K562 (cell line): ENCODE data around the gene EME1. TPM values are rescaled to one million over a fixed set of nuclear protein-coding genes. Genes with fewer than 3 reads are reported as not detected.
A peak's percentile ranks its signal among the peaks of the same experiment; 100 is the strongest.

Experiments used
- CHD7 ChIP-seq: fragments of 200-600 bp; sonication (generic); IDR thresholded peaks from one replicate; pipeline ENCODE4 v1.6.1; 2012; ENCODE audit warnings: mild to moderate bottlenecking, low read depth, low read length, inconsistent platforms
- GABPB1 ChIP-seq: sonication (generic); formaldehyde crosslinking; IDR thresholded peaks from 2 replicates; pipeline ENCODE4 v1.8.0; 2022; ENCODE audit warnings: mild to moderate bottlenecking, missing genetic modification reagents
- GABPB2 ChIP-seq: fragments of 250-450 bp; sonication (Bioruptor Pico); conservative IDR thresholded peaks from 2 replicates; pipeline ENCODE4 v1.5.1; 2021; ENCODE audit warnings: mild to moderate bottlenecking
- GTF2B ChIP-seq: IDR thresholded peaks from 2 replicates; pipeline ENCODE4 v1.6.1; 2011; ENCODE audit not compliant: insufficient read length; ENCODE audit errors: extremely low read depth
- GTF2E2 ChIP-seq: fragments of 200-800 bp; sonication (Bioruptor generic); IDR thresholded peaks from 2 replicates; pipeline ENCODE4 v1.6.1; 2016; ENCODE audit warnings: missing genetic modification characterization, missing compliant biosample characterization
- KLF6 ChIP-seq: fragments of 250-450 bp; sonication (Bioruptor Pico); IDR thresholded peaks from 2 replicates; pipeline ENCODE4 v1.4.0; 2020; ENCODE audit warnings: mild to moderate bottlenecking, moderate library complexity, borderline replicate concordance
- MYC ChIP-seq, 2 experiments: fragments of 250-450 bp in 1 of 2; sonication (Bioruptor Pico) in 1 of 2; IDR thresholded peaks; 2 replicates each; pipeline versions ENCODE4 v1.5.1 to v1.6.1; 2012 to 2021; ENCODE audit warnings: low read depth in 2 of 2, borderline replicate concordance in 1 of 2, improper control_type of control experiment in 1 of 2, low read length in 1 of 2, mild to moderate bottlenecking in 1 of 2, moderate library complexity in 1 of 2
- NFIC ChIP-seq: fragments of 450-650 bp; IDR thresholded peaks from 2 replicates; pipeline ENCODE4 v1.6.1; 2017; ENCODE audit warnings: mild to moderate bottlenecking, inconsistent platforms
- SMARCA4 ChIP-seq: fragments of 450-650 bp; IDR thresholded peaks from 2 replicates; pipeline ENCODE4 v1.6.1; 2016
- SOX6 ChIP-seq: fragments of 450-650 bp; IDR thresholded peaks from 2 replicates; pipeline ENCODE4 v1.6.1; 2014; ENCODE audit warnings: mild to moderate bottlenecking
- TFAP4 ChIP-seq: sonication (generic); formaldehyde crosslinking; IDR thresholded peaks from 2 replicates; pipeline ENCODE4 v1.8.0; 2022; ENCODE audit warnings: missing genetic modification reagents, mild to moderate bottlenecking, moderate library complexity, borderline replicate concordance
- ZNF740 ChIP-seq, 3 experiments: fragments of 200-800 bp in 1 of 3; sonication (Bioruptor generic) in 1 of 3; sonication (generic) in 1 of 3; formaldehyde crosslinking in 1 of 3; IDR thresholded peaks; 2 replicates each; pipeline versions ENCODE4 v1.6.1 to v1.8.0; 2016 to 2022; ENCODE audit warnings: mild to moderate bottlenecking in 2 of 3, missing compliant biosample characterization in 2 of 3, missing genetic modification characterization in 2 of 3, missing genetic modification reagents in 1 of 3
- polyA plus RNA-seq, 8 experiments: library from polyadenylated mRNA; depleted of rRNA in 4 of 8; stranded (reverse) in 5 of 8; unstranded in 3 of 8; fragments of >200 nt; fragmentation: Nextera tagmentation in 2 of 8; fragmentation: Illumina TruSeq in 1 of 8; extraction: Ambion mirVana in 2 of 8; extraction: Trizol in 1 of 8; gene quantifications; 2 replicates each; pipeline versions ENCODE4 v1.2.1 to v1.2.3, GENCODE V29; 2011 to 2014; ENCODE audit warnings: inconsistent platforms in 1 of 8, missing spikeins in 1 of 8
- total RNA-seq, 7 experiments: library from RNA; depleted of rRNA in 6 of 7; stranded (reverse); fragments of >200 nt in 6 of 7; fragmentation: Illumina TruSeq in 2 of 7; extraction: Trizol in 2 of 7; gene quantifications; 2 replicates each; pipeline versions ENCODE4 v1.2.1 to v1.2.3, GENCODE V29; 2011 to 2021; ENCODE audit warnings: low replicate concordance in 1 of 7

Gene EME1
- total and polyA plus RNA-seq, 9 of the 15 experiments (the other 6 are each of a cell fraction or from before 2014, with no cell fraction given): 14.6 to 44.1 (median 24.0) TPM

GRCh38 chr17:50425682-50426471 lies 52.8 kb downstream of the EME1 start, which contains the start of gene ACSF2 (continued):
- TF ChIP-seq CHD7 (no peak), TFAP4 (CRISPR knock-in tag) (peak; percentile 72; the same call in 1 of the 2 replicates), KLF6 (CRISPR knock-in tag) (peak; percentile 6; the same call in 1 of the 2 replicates), ZNF740 (CRISPR knock-in tag; IDR thresholded peaks at IDR 0.05) (no peak), ZNF740 (tag; IDR thresholded peaks at IDR 0.05) (no peak), GABPB1 (no peak), GABPB2 (CRISPR knock-in tag) (no peak), NFIC (peak; percentile 96), SOX6 (no peak), MYC (IDR thresholded peaks at IDR 0.05; ENCODE audit: low read depth, low read length) (no peak), MYC (CRISPR knock-in tag; IDR thresholded peaks at IDR 0.05; ENCODE audit: borderline replicate concordance, low read depth) (no peak), GTF2E2 (0 out of 2 replicates have a peak, but pooled peaks have one; percentile 36), GTF2B (no peak), SMARCA4 (no peak)
